Fibroblast of skin of right biceps (primary cell): Measurements from ENCODE around the gene PDK1.
"Not testable (repeated sequence)": the region's sequence is repeated elsewhere in the genome, so short reads cannot be mapped to it uniquely, and the experiment has no call there.

ENCODE experiments used
- DNase-seq: peaks from one replicate; pipeline ENCODE4 v3.0.0-alpha.2; 2013

PDK1 gene

GRCh38 chr2:172554352-172555271, 1.3 kb upstream of the PDK1 start:
- DNase-seq = no peak

- no peak for DNase-seq
These were observed 693 bp upstream of the PDK1 start for GRCh38 chr2:172555272-172555521.

GRCh38 chr2:172556284-172557033, 569 bp downstream of the PDK1 start:
- DNase-seq = peak; percentile 60

- no peak for DNase-seq
These were observed 2.5 kb downstream of the PDK1 start for GRCh38 chr2:172558372-172558771.

- DNase-seq = no peak
These were observed 4.8 kb downstream of the PDK1 start for GRCh38 chr2:172560721-172561120.

GRCh38 chr2:172561270-172561669, 5.4 kb downstream of the PDK1 start:
- DNase-seq = no peak

- no peak for DNase-seq
These were observed 6.4 kb downstream of the PDK1 start for GRCh38 chr2:172562298-172562697.

GRCh38 chr2:172564376-172564775, 8.5 kb downstream of the PDK1 start:
- DNase-seq = peak; percentile 20

- no peak for DNase-seq
These were observed 15.4 kb downstream of the PDK1 start for GRCh38 chr2:172571245-172571644.

- DNase-seq = no peak
These were observed 17.1 kb downstream of the PDK1 start for GRCh38 chr2:172572981-172573380.

GRCh38 chr2:172574965-172575364, 19.1 kb downstream of the PDK1 start:
- DNase-seq = no peak

GRCh38 chr2:172578054-172578453, 22.2 kb downstream of the PDK1 start:
- peak; percentile 24 for DNase-seq

GRCh38 chr2:172578860-172579512, 23.1 kb downstream of the PDK1 start:
- no peak for DNase-seq

- no peak for DNase-seq
These were observed 24.7 kb downstream of the PDK1 start for GRCh38 chr2:172580544-172580943.

- no peak for DNase-seq
These were observed 26.8 kb downstream of the PDK1 start for GRCh38 chr2:172582656-172583055.

GRCh38 chr2:172586245-172586891, 30.5 kb downstream of the PDK1 start:
- no peak for DNase-seq

GRCh38 chr2:172587231-172587630, 31.3 kb downstream of the PDK1 start:
- not testable (repeated sequence) for DNase-seq

GRCh38 chr2:172588931-172589330, 33.0 kb downstream of the PDK1 start:
- no peak for DNase-seq

GRCh38 chr2:172591386-172591785, 35.5 kb downstream of the PDK1 start:
- DNase-seq = not testable (repeated sequence)

GRCh38 chr2:172592190-172592589, 36.3 kb downstream of the PDK1 start:
- DNase-seq = not testable (repeated sequence)

GRCh38 chr2:172596776-172597175, 40.9 kb downstream of the PDK1 start:
- DNase-seq = no peak

GRCh38 chr2:172597176-172597842, 41.4 kb downstream of the PDK1 start:
- DNase-seq = no peak

GRCh38 chr2:172599947-172600346, 44.1 kb downstream of the PDK1 start:
- DNase-seq = no peak
